Naive thymus-derived CD4-positive, alpha-beta T cell (primary cell): ENCODE measurements around the gene ZNF358. TPM values are rescaled to one million over a fixed set of nuclear protein-coding genes. Genes with fewer than 3 reads are reported as not detected.

Experiments used
- ATAC-seq: fragments of 150-1000 bp; cut with Tn5 transposase; 2 replicates; pipeline ENCODE4 v1.10.0; 2021; ENCODE audit warnings: mild to moderate bottlenecking, moderate library complexity
- CTCF ChIA-PET: fragments of 350-600 bp; sonication (Branson Sonifier 250); formaldehyde crosslinking; loops from one replicate; lab custom pipeline; 2021; ENCODE audit warnings: antibody characterized with exemption; lab: Charles Lee
- POLR2A ChIA-PET: fragments of 350-600 bp; sonication (Branson Sonifier 250); formaldehyde crosslinking; loops from one replicate; lab custom pipeline; 2021; ENCODE audit warnings: antibody characterized with exemption, inconsistent platforms; lab: Charles Lee
- DNase-seq, 9 donors: peaks; one replicate each; pipeline versions ENCODE4 v3.0.0 to v3.0.0-alpha.2; 2020 to 2022; ENCODE audit warnings: mixed read lengths in 1 of 9
- H3K27ac ChIP-seq: one replicate; pipeline ENCODE4 v1.7.0; 2013; ENCODE audit warnings: mild to moderate bottlenecking, low read depth, low read length, moderate library complexity
- H3K27me3 ChIP-seq, 2 donors: one replicate each; pipeline ENCODE4 v1.7.0; 2013; ENCODE audit warnings: low read length in 2 of 2, mild to moderate bottlenecking in 2 of 2, moderate library complexity in 2 of 2; ENCODE audit not compliant: control insufficient read depth in 2 of 2, insufficient read depth in 2 of 2
- H3K36me3 ChIP-seq, 3 experiments: 1 replicate in 2 of 3; 2 replicates in 1 of 3; pipeline ENCODE4 v1.7.0; 2013; ENCODE audit warnings: low read length in 3 of 3, mild to moderate bottlenecking in 3 of 3, moderate library complexity in 1 of 3; ENCODE audit not compliant: insufficient read depth in 3 of 3, control insufficient read depth in 2 of 3
- H3K4me1 ChIP-seq, 2 donors: one replicate each; pipeline ENCODE4 v1.7.0; 2013; ENCODE audit warnings: low read length in 2 of 2, mild to moderate bottlenecking in 2 of 2, moderate library complexity in 1 of 2; ENCODE audit not compliant: control insufficient read depth in 2 of 2, insufficient read depth in 2 of 2
- H3K4me3 ChIP-seq: 2 replicates; pipeline ENCODE4 v1.7.0; 2013; ENCODE audit warnings: mild to moderate bottlenecking, low read length
- H3K9me3 ChIP-seq, 3 experiments: 1 replicate in 2 of 3; 2 replicates in 1 of 3; pipeline ENCODE4 v1.7.0; 2013; ENCODE audit warnings: low read length in 3 of 3; ENCODE audit not compliant: control insufficient read depth in 2 of 3
- H3K27ac Mint-ChIP-seq, 9 donors: one replicate each; pipeline ENCODE4 v1.8.0; 2020 to 2022; ENCODE audit warnings: mixed read lengths in 9 of 9, mild to moderate bottlenecking in 8 of 9, moderate library complexity in 5 of 9, inconsistent platforms in 2 of 9
- H3K27me3 Mint-ChIP-seq, 5 donors: one replicate each; pipeline ENCODE4 v1.8.0; 2021 to 2022; ENCODE audit warnings: mixed read lengths in 5 of 5, mild to moderate bottlenecking in 1 of 5
- H3K36me3 Mint-ChIP-seq, 5 donors: one replicate each; pipeline ENCODE4 v1.8.0; 2020 to 2022; ENCODE audit warnings: mixed read lengths in 5 of 5, mild to moderate bottlenecking in 3 of 5, inconsistent platforms in 1 of 5
- H3K4me1 Mint-ChIP-seq, 7 donors: one replicate each; pipeline ENCODE4 v1.8.0; 2020 to 2022; ENCODE audit warnings: mixed read lengths in 7 of 7, mild to moderate bottlenecking in 3 of 7, inconsistent platforms in 1 of 7
- H3K4me3 Mint-ChIP-seq, 10 donors: one replicate each; pipeline ENCODE4 v1.8.0; 2020 to 2022; ENCODE audit warnings: mild to moderate bottlenecking in 10 of 10, mixed read lengths in 10 of 10, moderate library complexity in 6 of 10, inconsistent platforms in 2 of 10
- H3K9me3 Mint-ChIP-seq, 11 donors: one replicate each; pipeline ENCODE4 v1.8.0; 2020 to 2022; ENCODE audit warnings: mixed read lengths in 11 of 11, mild to moderate bottlenecking in 4 of 11, inconsistent platforms in 1 of 11, moderate library complexity in 1 of 11
- intact Hi-C, 2 donors: fragments of 100-400 bp; cut with micrococcal nuclease; formaldehyde crosslinking; loops; one replicate each; pipeline ENCODE4 v1.15.1; 2023
- polyA plus RNA-seq, 2 donors: library from polyadenylated mRNA; unstranded; fragments of 300-500 nt; fragmentation: Illumina TruSeq; gene quantifications; one replicate each; pipeline ENCODE4 v1.2.3, GENCODE V29; 2021
- total RNA-seq, 6 experiments: library from RNA in 5 of 6; stranded (reverse) in 5 of 6; gene quantifications; 1 replicate in 5 of 6; 2 replicates in 1 of 6; pipeline ENCODE4 v1.2.3 and lab custom pipeline; 2021 to 2026

ZNF358 gene
- total and polyA plus RNA-seq, 7 experiments from 2014 or later, result 1.4 to 10.1 (median 7.1) TPM

- Histone ChIP-seq H3K36me3 (peaks cover 18 to 59% (median 36%) of the 10 kb centered on the region in 3 experiments), H3K27me3 (no peaks in the 10 kb centered on the region), H3K9me3 (no peaks in the 10 kb centered on the region), H3K4me1 (no peaks in the 10 kb centered on the region), H3K4me3 (no peak overlapping the region), H3K27ac (no peak overlapping the region)
- peak overlapping the region in 2 of 10 donors; percentile 23 to 33 for H3K4me3 Mint-ChIP-seq
- H3K9me3 Mint-ChIP-seq, result peaks cover 0 to 5% (median 0%) of the 10 kb centered on the region in 11 donors
- ATAC-seq, result peak; percentile 10
- peaks cover 0 to 4% (median 0%) of the 10 kb centered on the region in 7 donors for H3K4me1 Mint-ChIP-seq
- peak overlapping the region in 3 of 9 donors; percentile 29 to 45 (median 36) for H3K27ac Mint-ChIP-seq
- ChIA-PET CTCF (no interaction called here), POLR2A (interaction anchor here (0.6 kb wide), 1 partner anchor 183 kb away, joined by 5 read pairs; no protein-coding TSS in a partner anchor)
- intact Hi-C loops, result no loop called here
- DNase-seq, result no peak
- no peaks in the 10 kb centered on the region for H3K27me3 Mint-ChIP-seq
- peaks cover 0 to 20% (median 7%) of the 10 kb centered on the region in 5 donors for H3K36me3 Mint-ChIP-seq
Measured at GRCh38 chr19:7471696-7472615, 43.9 kb upstream of the ZNF358 start.

GRCh38 chr19:7475665-7476064 lies 40.2 kb upstream of the ZNF358 start:
- peaks cover 0 to 13% (median 7%) of the 10 kb centered on the region in 5 donors for H3K36me3 Mint-ChIP-seq
- ATAC-seq (no peak), DNase-seq (no peak)
- H3K9me3 Mint-ChIP-seq, result peaks cover 0 to 15% (median 0%) of the 10 kb centered on the region in 11 donors
- peak overlapping the region in 4 of 9 donors; percentile 47 to 72 (median 54) for H3K27ac Mint-ChIP-seq
- intact Hi-C loops, result no loop called here
- Histone ChIP-seq H3K27me3 (no peaks in the 10 kb centered on the region), H3K9me3 (no peaks in the 10 kb centered on the region), H3K4me1 (no peaks in the 10 kb centered on the region), H3K4me3 (no peak overlapping the region), H3K36me3 (peaks cover 0 to 24% (median 16%) of the 10 kb centered on the region in 3 experiments), H3K27ac (no peak overlapping the region)
- ChIA-PET CTCF (no interaction called here), POLR2A (interaction anchor here (1.4 kb wide), 1 partner anchor 46 kb away, joined by 5 read pairs; the partner anchor contains the start of gene MCOLN1)
- peaks cover 0 to 7% (median 0%) of the 10 kb centered on the region in 7 donors for H3K4me1 Mint-ChIP-seq
- H3K4me3 Mint-ChIP-seq, result no peak overlapping the region
- no peaks in the 10 kb centered on the region for H3K27me3 Mint-ChIP-seq

DNA sequence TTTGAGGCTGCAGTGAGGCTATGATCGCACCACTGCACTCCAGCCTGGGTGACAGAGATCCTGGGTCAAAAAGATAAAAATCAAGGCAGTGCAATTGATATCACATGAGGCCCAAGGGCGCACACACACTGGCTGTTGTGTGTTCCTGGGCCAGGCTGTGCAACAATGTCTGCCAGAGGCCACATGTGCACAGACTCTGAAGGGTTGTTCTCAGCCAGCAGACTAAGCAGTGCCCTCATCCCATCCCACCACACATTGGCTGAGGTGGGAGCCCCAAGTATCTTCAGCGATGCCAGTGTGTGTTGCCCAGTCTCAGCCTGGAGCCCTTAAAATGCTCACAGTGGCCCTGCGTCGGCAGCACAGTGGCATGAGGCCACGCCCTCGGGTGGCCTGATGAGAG lies 39.7 kb upstream of the ZNF358 start:
- Histone ChIP-seq H3K27ac (no peak overlapping the region), H3K9me3 (no peaks in the 10 kb centered on the region), H3K4me1 (no peaks in the 10 kb centered on the region), H3K27me3 (no peaks in the 10 kb centered on the region), H3K36me3 (peaks cover 0 to 18% (median 11%) of the 10 kb centered on the region in 3 experiments), H3K4me3 (no peak overlapping the region)
- ChIA-PET CTCF (no interaction called here), POLR2A (interaction anchor here (1.4 kb wide), 1 partner anchor 45 kb away, joined by 5 read pairs; the partner anchor contains the start of gene MCOLN1)
- intact Hi-C loops, result no loop called here
- H3K27me3 Mint-ChIP-seq, result no peaks in the 10 kb centered on the region
- H3K4me3 Mint-ChIP-seq, result peak overlapping the region in 1 of 10 donors; percentile 36
- H3K4me1 Mint-ChIP-seq, result peaks cover 0 to 8% (median 0%) of the 10 kb centered on the region in 7 donors
- peaks cover 0 to 16% (median 0%) of the 10 kb centered on the region in 11 donors for H3K9me3 Mint-ChIP-seq
- peaks cover 0 to 13% (median 7%) of the 10 kb centered on the region in 5 donors for H3K36me3 Mint-ChIP-seq
- ATAC-seq, result peak; percentile 18
- DNase-seq, result no peak
- H3K27ac Mint-ChIP-seq, result peak overlapping the region in 6 of 9 donors; percentile 18 to 72 (median 50)

- ChIA-PET CTCF (no interaction called here), POLR2A (no interaction called here)
- peaks cover 0 to 18% (median 0%) of the 10 kb centered on the region in 11 donors for H3K9me3 Mint-ChIP-seq
- intact Hi-C loops, result no loop called here
- peak overlapping the region in 4 of 9 donors; percentile 44 to 58 (median 52) for H3K27ac Mint-ChIP-seq
- H3K4me3 ChIP-seq, result no peak overlapping the region
- no peaks in the 10 kb centered on the region for H3K4me1 ChIP-seq
- H3K4me1 Mint-ChIP-seq, result peaks cover 0 to 8% (median 0%) of the 10 kb centered on the region in 7 donors
- H3K27me3 ChIP-seq, result no peaks in the 10 kb centered on the region
- H3K9me3 ChIP-seq, result no peaks in the 10 kb centered on the region
- no peaks in the 10 kb centered on the region for H3K27me3 Mint-ChIP-seq
- no peak overlapping the region for H3K27ac ChIP-seq
- no peak for DNase-seq
- peaks cover 0 to 11% (median 4%) of the 10 kb centered on the region in 3 experiments for H3K36me3 ChIP-seq
- ATAC-seq, result no peak
- peak overlapping the region in 1 of 10 donors; percentile 36 for H3K4me3 Mint-ChIP-seq
- H3K36me3 Mint-ChIP-seq, result peaks cover 0 to 9% (median 3%) of the 10 kb centered on the region in 5 donors
Measured at GRCh38 chr19:7476777-7477494, 39.0 kb upstream of the ZNF358 start.

DNA sequence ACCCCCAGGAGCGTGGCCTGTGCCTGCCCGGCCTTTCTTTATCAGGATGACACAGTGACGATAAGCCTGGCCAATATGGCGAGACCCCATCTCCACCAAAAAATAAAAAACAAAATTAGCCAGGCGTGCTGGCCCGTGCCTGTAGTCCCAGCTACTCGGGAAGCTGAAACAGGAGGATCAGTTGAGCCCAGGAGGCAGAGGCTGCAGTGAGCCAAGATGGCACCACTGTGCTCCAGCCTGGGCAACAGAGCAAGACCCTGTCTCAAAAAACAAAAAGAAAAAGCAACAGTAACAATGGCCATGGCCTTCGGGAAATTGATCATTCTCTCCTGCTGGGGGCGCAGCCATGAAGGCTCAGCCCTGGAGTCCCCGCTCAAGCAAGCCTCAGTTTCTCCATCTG lies 38.1 kb upstream of the ZNF358 start:
- CTCF ChIA-PET, result no interaction called here
- DNase-seq (no peak), ATAC-seq (no peak)
- Histone ChIP-seq H3K4me3 (no peak overlapping the region), H3K27ac (no peak overlapping the region), H3K9me3 (no peaks in the 10 kb centered on the region), H3K27me3 (no peaks in the 10 kb centered on the region), H3K36me3 (peaks cover 0 to 3% (median 0%) of the 10 kb centered on the region in 3 experiments), H3K4me1 (no peaks in the 10 kb centered on the region)
- Mint-ChIP-seq H3K4me3 (peak overlapping the region in 3 of 10 donors; percentile 13 to 62 (median 45)), H3K9me3 (peaks cover 0 to 20% (median 0%) of the 10 kb centered on the region in 11 donors), H3K36me3 (peaks cover 0 to 3% (median 2%) of the 10 kb centered on the region in 5 donors), H3K4me1 (peaks cover 0 to 8% (median 0%) of the 10 kb centered on the region in 7 donors), H3K27ac (peak overlapping the region in 6 of 9 donors; percentile 37 to 75 (median 57)), H3K27me3 (no peaks in the 10 kb centered on the region)
- intact Hi-C loops, result no loop called here
- POLR2A ChIA-PET, result interaction anchor here (0.7 kb wide), 1 partner anchor 97 kb away, joined by 4 read pairs; no protein-coding TSS in a partner anchor
